Fibroblast of lung (primary cell): ENCODE measurements around the gene CALCOCO1.

Source experiments
- CTCF ChIP-seq, 2 donors: IDR thresholded peaks in 1 of 2; conservative IDR thresholded peaks in 1 of 2; 1 replicate in 1 of 2; 2 replicates in 1 of 2; pipeline ENCODE4 v1.5.1; 2011 to 2012; ENCODE audit warnings: low read length in 2 of 2, control low read depth in 1 of 2, inconsistent platforms in 1 of 2, low read depth in 1 of 2, mild to moderate bottlenecking in 1 of 2
- EZH2 ChIP-seq: IDR thresholded peaks from 2 replicates; pipeline ENCODE4 v1.5.1; 2012; ENCODE audit warnings: low read length, control low read depth, mild to moderate bottlenecking; ENCODE audit errors: missing control alignments

GRCh38 chr12:53750812-53751335, 23.6 kb upstream of the CALCOCO1 start:
- TF ChIP-seq CTCF (conservative IDR thresholded peaks at IDR 0.05 in 1 of 2, IDR thresholded peaks at IDR 0.05 in 1 of 2; ENCODE audit: low read depth in 1 of 2, low read length in 2 of 2) (no peak), EZH2 (peak; percentile 99)
